SK-N-SH (cell line): ENCODE data around the gene BCL2L11. TPM values are rescaled to one million over a fixed set of nuclear protein-coding genes. Genes with fewer than 3 reads are reported as not detected.

Experiments
- CTCF ChIA-PET: fragments of 300-600, 350-600 bp; formaldehyde crosslinking; extraction: SDS; loops from one replicate; lab custom pipeline; 2021; lab: Yijun Ruan, JAX
- POLR2A ChIA-PET: fragments of 350-600 bp; sonication (Branson Sonifier 250); formaldehyde crosslinking; extraction: SDS; loops from one replicate; lab custom pipeline; 2020; ENCODE audit warnings: antibody characterized with exemption, inconsistent platforms; lab: Yijun Ruan, JAX
- DNase-seq: peaks from one replicate; pipeline ENCODE4 v3.0.0; 2012
- H2AFZ ChIP-seq: fragments of 200-600 bp; sonication (generic); 2 replicates; pipeline ENCODE4 v1.8.1; 2016; ENCODE audit warnings: antibody characterized with exemption, mild to moderate bottlenecking, low read depth
- H3F3A ChIP-seq: fragments of 200-600 bp; sonication (generic); replicated peaks from 2 replicates; pipeline ENCODE3; 2016; ENCODE audit warnings: antibody characterized with exemption, mild to moderate bottlenecking; ENCODE audit not compliant: insufficient read depth
- H3K27ac ChIP-seq, 2 experiments: fragments of 200-500 bp in 1 of 2; fragments of 200-600 bp in 1 of 2; sonication (Bioruptor generic) in 1 of 2; sonication (generic), shearing (Covaris generic) in 1 of 2; 2 replicates each; pipeline versions ENCODE4 v1.5.1 to v1.6.1; 2014 to 2016; ENCODE audit warnings: low read depth in 2 of 2, inconsistent platforms in 1 of 2, low read length in 1 of 2, mild to moderate bottlenecking in 1 of 2, mixed read lengths in 1 of 2
- H3K27me3 ChIP-seq: fragments of 200-600 bp; sonication (generic), shearing (Covaris generic); 2 replicates; pipeline ENCODE4 v1.6.1; 2016; ENCODE audit warnings: mixed run types; ENCODE audit not compliant: insufficient read depth
- H3K36me3 ChIP-seq, 2 experiments: fragments of 200-500 bp in 1 of 2; fragments of 200-600 bp in 1 of 2; sonication (Bioruptor generic) in 1 of 2; sonication (generic) in 1 of 2; replicated peaks in 1 of 2; 2 replicates each; pipeline versions ENCODE3 to v1.5.1; 2014 to 2016; ENCODE audit warnings: low read length in 1 of 2, mild to moderate bottlenecking in 1 of 2; ENCODE audit not compliant: insufficient read depth in 2 of 2, control insufficient read depth in 1 of 2
- H3K4me1 ChIP-seq, 2 experiments: fragments of 200-500 bp in 1 of 2; fragments of 200-600 bp in 1 of 2; sonication (Bioruptor generic) in 1 of 2; sonication (generic), shearing (Covaris generic) in 1 of 2; 2 replicates each; pipeline versions ENCODE4 v1.5.1 to v1.6.1; 2014 to 2016; ENCODE audit warnings: low read depth in 1 of 2, low read length in 1 of 2, mixed run types in 1 of 2; ENCODE audit not compliant: insufficient read depth in 2 of 2, control insufficient read depth in 1 of 2
- H3K4me2 ChIP-seq: fragments of 200-600 bp; sonication (generic), shearing (Covaris generic); 2 replicates; pipeline ENCODE4 v1.6.1; 2017; ENCODE audit warnings: mixed run types
- H3K4me3 ChIP-seq, 2 experiments: fragments of 200-500 bp in 1 of 2; fragments of 200-600 bp in 1 of 2; sonication (Bioruptor generic) in 1 of 2; sonication (generic), shearing (Covaris generic) in 1 of 2; 2 replicates each; pipeline versions ENCODE4 v1.5.1 to v1.8.1; 2014 to 2016; ENCODE audit warnings: low read depth in 2 of 2, inconsistent platforms in 1 of 2, low read length in 1 of 2, mild to moderate bottlenecking in 1 of 2, mixed read lengths in 1 of 2, moderate library complexity in 1 of 2
- H3K79me2 ChIP-seq: fragments of 200-600 bp; sonication (generic); 2 replicates; pipeline ENCODE4 v1.8.1; 2017; ENCODE audit warnings: mild to moderate bottlenecking; ENCODE audit not compliant: insufficient read depth
- H3K9ac ChIP-seq: fragments of 200-600 bp; sonication (generic); 2 replicates; pipeline ENCODE4 v1.6.1; 2017; ENCODE audit warnings: mixed run types
- H3K9me2 ChIP-seq: fragments of 200-600 bp; sonication (generic); 2 replicates; pipeline ENCODE4 v1.6.1; 2017; ENCODE audit warnings: mixed run types
- H3K9me3 ChIP-seq: fragments of 200-600 bp; sonication (generic); 2 replicates; pipeline ENCODE4 v1.6.1; 2017; ENCODE audit warnings: mixed run types, mild to moderate bottlenecking, moderate library complexity
- H4K20me1 ChIP-seq: fragments of 200-600 bp; sonication (generic); 2 replicates; pipeline ENCODE4 v1.6.1; 2017; ENCODE audit warnings: mild to moderate bottlenecking, mixed run types; ENCODE audit not compliant: insufficient read depth
- GABPA ChIP-seq: IDR thresholded peaks from 2 replicates; pipeline ENCODE4 v1.4.0; 2012; ENCODE audit warnings: low read depth, mild to moderate bottlenecking
- NRF1 ChIP-seq: IDR thresholded peaks from 2 replicates; pipeline ENCODE4 v1.6.1; 2012; ENCODE audit warnings: low read depth, mild to moderate bottlenecking, low read length
- PBX3 ChIP-seq: IDR thresholded peaks from 2 replicates; pipeline ENCODE4; 2012
- POLR2AphosphoS5 ChIP-seq: IDR thresholded peaks from 2 replicates; pipeline ENCODE4 v1.6.1; 2012; ENCODE audit warnings: low read depth, low read length
- RCOR1 ChIP-seq: fragments of 150-350 bp; IDR thresholded peaks from 2 replicates; pipeline ENCODE4 v1.6.1; 2017; ENCODE audit warnings: antibody characterized with exemption, low read length
- REST ChIP-seq: IDR thresholded peaks from 2 replicates; pipeline ENCODE4 v1.6.1; 2012; ENCODE audit warnings: mild to moderate bottlenecking, low read depth, low read length, moderate library complexity
- RFX5 ChIP-seq: IDR thresholded peaks from 2 replicates; pipeline ENCODE4 v1.6.1; 2012; ENCODE audit warnings: mild to moderate bottlenecking, improper control_type of control experiment, low read length
- RXRA ChIP-seq: IDR thresholded peaks from 2 replicates; pipeline ENCODE4 v1.4.0; 2012; ENCODE audit warnings: low read depth, mild to moderate bottlenecking, borderline replicate concordance
- SMC3 ChIP-seq: IDR thresholded peaks from 2 replicates; pipeline ENCODE4 v1.6.1; 2012; ENCODE audit warnings: low read depth, low read length, improper control_type of control experiment
- TAF1 ChIP-seq: IDR thresholded peaks from 2 replicates; pipeline ENCODE4 v1.6.1; 2012; ENCODE audit warnings: low read depth, mild to moderate bottlenecking, low read length, moderate library complexity, borderline replicate concordance
- TCF12 ChIP-seq: IDR thresholded peaks from 2 replicates; pipeline ENCODE4 v1.4.0; 2012
- YY1 ChIP-seq: IDR thresholded peaks from 2 replicates; pipeline ENCODE4 v1.4.0; 2012; ENCODE audit warnings: low read depth, mild to moderate bottlenecking
- WGBS: methylation state at CpG from one replicate; pipeline ENCODE4 v1.1.6; 2017; ENCODE audit warnings: low lambda C conversion rate; 5-methylcytosine and 5-hydroxymethylcytosine counted together
- polyA plus RNA-seq, 3 experiments: library from polyadenylated mRNA; depleted of rRNA; stranded (reverse); fragments of >200 nt; gene quantifications; 2 replicates each; pipeline ENCODE4 v1.2.3, GENCODE V29; 2012
- TF ChIP-seq, protein P1 (sequence below): fragments of 150-350 bp; IDR thresholded peaks from 2 replicates; pipeline ENCODE4 v1.6.1; 2017; ENCODE audit warnings: antibody characterized with exemption, low read length, low read depth, borderline replicate concordance

BCL2L11 gene
- polyA plus RNA-seq, 1 of the 3 experiments (the other 2 are of a cell fraction), result 3.3 TPM

GRCh38 chr2:111118481-111118980, 2.2 kb upstream of the BCL2L11 start (continued):
- TF ChIP-seq, protein P1, sequence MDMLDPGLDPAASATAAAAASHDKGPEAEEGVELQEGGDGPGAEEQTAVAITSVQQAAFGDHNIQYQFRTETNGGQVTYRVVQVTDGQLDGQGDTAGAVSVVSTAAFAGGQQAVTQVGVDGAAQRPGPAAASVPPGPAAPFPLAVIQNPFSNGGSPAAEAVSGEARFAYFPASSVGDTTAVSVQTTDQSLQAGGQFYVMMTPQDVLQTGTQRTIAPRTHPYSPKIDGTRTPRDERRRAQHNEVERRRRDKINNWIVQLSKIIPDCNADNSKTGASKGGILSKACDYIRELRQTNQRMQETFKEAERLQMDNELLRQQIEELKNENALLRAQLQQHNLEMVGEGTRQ, result no peak
- TF ChIP-seq REST, result no peak
- TF ChIP-seq, all 33 proteins: peak for 0

DNA sequence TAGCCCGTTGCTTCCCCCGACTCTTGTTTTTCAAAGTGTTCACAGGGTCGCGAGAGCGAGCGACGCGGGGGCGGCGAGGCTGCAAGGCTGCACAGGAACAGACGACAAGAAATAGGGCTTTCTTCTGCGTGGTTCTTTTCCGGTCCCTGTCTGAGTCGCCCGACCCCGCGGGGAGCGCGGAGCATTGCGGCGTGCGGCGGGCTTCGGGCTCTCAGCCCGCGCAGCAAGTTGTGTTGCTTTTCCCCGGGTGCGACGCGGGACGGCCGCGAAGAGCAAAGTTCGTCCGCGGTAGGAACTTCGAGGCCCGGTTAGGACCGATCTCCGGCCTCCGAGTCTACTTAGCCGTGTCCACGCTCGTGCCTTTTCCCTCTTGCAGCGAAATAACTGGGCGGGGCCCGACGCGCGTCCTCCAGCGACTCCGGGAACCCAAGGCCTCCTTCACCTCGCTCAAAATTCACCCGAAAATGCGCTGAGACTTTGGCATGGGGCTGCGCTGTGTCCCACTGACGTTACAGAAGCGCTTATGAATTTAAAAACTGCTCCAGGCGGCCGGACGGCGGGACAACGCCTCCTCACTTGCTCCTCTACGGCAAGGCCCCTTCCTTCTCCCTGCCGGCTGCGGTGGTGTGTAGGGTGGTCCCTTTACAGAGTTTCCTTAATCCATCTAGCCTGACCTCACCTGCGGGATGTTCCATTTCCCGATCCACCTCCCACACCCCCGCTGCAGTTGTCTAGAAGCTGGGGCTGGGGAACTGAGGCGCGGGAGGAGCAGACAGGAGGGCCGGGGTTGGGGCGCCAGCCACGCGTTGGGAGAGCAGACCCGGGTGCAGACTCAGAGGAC, 1.5 kb upstream of the BCL2L11 start:
- 0 out of 2 replicates have a peak, but pooled peaks cover 9% of the 10 kb centered on the region for H3K79me2 ChIP-seq
- no peak for TF ChIP-seq POLR2AphosphoS5
- no peak for TF ChIP-seq TAF1
- TF ChIP-seq RFX5, result no peak
- TF ChIP-seq NRF1, result no peak
- no peak for TF ChIP-seq YY1
- no peak for TF ChIP-seq GABPA
- TF ChIP-seq TCF12, result no peak
- TF ChIP-seq PBX3, result no peak
- TF ChIP-seq RXRA, result no peak
- TF ChIP-seq SMC3, result no peak
- no peak for TF ChIP-seq RCOR1
- DNase-seq, result no peak
- H4K20me1 ChIP-seq, result no peaks in the 10 kb centered on the region; the same call in 1 of the 2 replicates
- H3K9me2 ChIP-seq, result no peaks in the 10 kb centered on the region
- 96% methylated on average over 65 of the region's 76 CpGs for WGBS
- CTCF ChIA-PET, result interaction anchor here (0.7 to 2.8 kb wide), 3 partner anchors 19 to 307 kb away, joined by 3 to 23 read pairs (median 5); no protein-coding TSS in a partner anchor
- peaks cover 0 to 3% of the 10 kb centered on the region in 2 experiments for H3K36me3 ChIP-seq
- POLR2A ChIA-PET, result interaction anchor here (1.3 kb wide), 1 partner anchor 11 kb away, joined by 5 read pairs; no protein-coding TSS in a partner anchor
- H3K9me3 ChIP-seq, result no peaks in the 10 kb centered on the region
- no peak overlapping the region for H3K27ac ChIP-seq
- no peak overlapping the region for H2AFZ ChIP-seq
- peaks cover 4% of the 10 kb centered on the region for H3F3A ChIP-seq
- H3K4me2 ChIP-seq, result no peak overlapping the region
- no peaks in the 10 kb centered on the region for H3K27me3 ChIP-seq
- H3K4me3 ChIP-seq, result no peak overlapping the region
- H3K9ac ChIP-seq, result no peak overlapping the region
- peaks cover 0 to 10% of the 10 kb centered on the region in 2 experiments; a peak in 2 of 4 replicates for H3K4me1 ChIP-seq
